Lower leg skin (tissue), 4 donors: Measurements from ENCODE around the gene DIP2C. TPM values are rescaled to one million over a fixed set of nuclear protein-coding genes. Genes with fewer than 3 reads are reported as not detected.
"Not testable (repeated sequence)": the region's sequence is repeated elsewhere in the genome, so short reads cannot be mapped to it uniquely, and the experiment has no call there.

Experiments used
- DNase-seq, 2 donors: peaks; one replicate each; pipeline ENCODE4 v3.0.0-alpha.2; 2019; ENCODE audit warnings: low spot score in 2 of 2
- H3K4me3 ChIP-seq: fragments of 200-600 bp; sonication (generic); 2 replicates; pipeline ENCODE4 v1.5.1; 2017; ENCODE audit warnings: mild to moderate bottlenecking, low read depth; ENCODE audit not compliant: poor library complexity, severe bottlenecking
- CTCF ChIP-seq, 3 donors: fragments of 450-650 bp; IDR thresholded peaks; one replicate each; pipeline ENCODE4 v1.5.1; 2016; ENCODE audit warnings: antibody characterized with exemption in 3 of 3, mild to moderate bottlenecking in 3 of 3, moderate library complexity in 2 of 3
- POLR2A ChIP-seq, 2 donors: fragments of 450-650 bp; IDR thresholded peaks; one replicate each; pipeline ENCODE4 v1.6.1; 2016 to 2017; ENCODE audit warnings: antibody characterized with exemption in 2 of 2, mild to moderate bottlenecking in 1 of 2, moderate library complexity in 1 of 2
- WGBS, 2 donors: methylation state at CpG; one replicate each; pipeline ENCODE4 v1.1.5; 2018; 5-methylcytosine and 5-hydroxymethylcytosine counted together
- intact Hi-C: fragments of 100-400 bp; cut with DNase I; formaldehyde crosslinking; loops from one replicate; pipeline ENCODE4 v1.15.0; 2023; ENCODE audit warnings: low total_unique reads
- total RNA-seq, 4 donors: library from RNA; depleted of rRNA; stranded (reverse); fragments of >200 nt; gene quantifications; one replicate each; pipeline ENCODE4 v1.1.0, GENCODE V29; 2016

Gene DIP2C
- total RNA-seq, 4 donors from 2014 or later: 6.2 to 14.7 (median 10.6) TPM

GRCh38 chr10:482051-482501 is 207.4 kb downstream of the DIP2C start:
- intact Hi-C loops: no loop called here
- no peak overlapping the region for H3K4me3 ChIP-seq
- 95 to 97% methylated on average over 7 to 16 of the region's 16 CpGs for whole genome bisulfite sequencing, 2 donors
- peak in 1 of 2 donors; percentile 60 for DNase-seq
- TF ChIP-seq CTCF (IDR thresholded peaks at IDR 0.05): no peak
- no peak for TF ChIP-seq POLR2A (IDR thresholded peaks at IDR 0.05)

GRCh38 chr10:481628-482027 is 207.8 kb downstream of the DIP2C start:
- intact Hi-C loops: no loop called here
- DNase-seq: peak in 1 of 2 donors; percentile 84
- no peak overlapping the region for H3K4me3 ChIP-seq
- TF ChIP-seq CTCF (IDR thresholded peaks at IDR 0.05): no peak
- no peak for TF ChIP-seq POLR2A (IDR thresholded peaks at IDR 0.05)
- WGBS, 2 donors: 90 to 95% methylated on average over 15 of the region's 15 CpGs

- no peak for TF ChIP-seq CTCF (IDR thresholded peaks at IDR 0.05)
- peak in 1 of 2 donors; percentile 83 for DNase-seq
- 80 to 84% methylated on average over 13 to 17 of the region's 17 CpGs for WGBS, 2 donors
- intact Hi-C loops: no loop called here
- H3K4me3 ChIP-seq: no peak overlapping the region
These were observed 208.4 kb downstream of the DIP2C start for GRCh38 chr10:480928-481552.

- 95 to 96% methylated on average over 23 of the region's 23 CpGs for WGBS, 2 donors
- peak in 1 of 2 donors; percentile 77 for DNase-seq
- TF ChIP-seq POLR2A (IDR thresholded peaks at IDR 0.05) (no peak), CTCF (IDR thresholded peaks at IDR 0.05) (no peak)
- intact Hi-C loops: no loop called here
- no peak overlapping the region for H3K4me3 ChIP-seq
These were observed 209.0 kb downstream of the DIP2C start for GRCh38 chr10:480498-480927.

- intact Hi-C loops, H3K4me3 ChIP-seq: not testable (repeated sequence)
- 96 to 97% methylated on average over 32 to 33 of the region's 33 CpGs for WGBS, 2 donors
- DNase-seq: peak in 1 of 2 donors; percentile 76
These were observed 209.6 kb downstream of the DIP2C start for GRCh38 chr10:479706-480497.

GRCh38 chr10:478471-479245 is 210.8 kb downstream of the DIP2C start:
- WGBS, 2 donors: 80 to 82% methylated on average over 21 of the region's 21 CpGs
- TF ChIP-seq CTCF (IDR thresholded peaks at IDR 0.05): no peak
- TF ChIP-seq POLR2A (IDR thresholded peaks at IDR 0.05): no peak
- H3K4me3 ChIP-seq: no peak overlapping the region
- intact Hi-C loops: no loop called here
- DNase-seq: peak in 1 of 2 donors; percentile 18
